NCI-H460 (cell line): ENCODE measurements around the gene C1QTNF6. TPM values are rescaled to one million over a fixed set of nuclear protein-coding genes. Genes with fewer than 3 reads are reported as not detected.
"Not testable (repeated sequence)": the region's sequence is repeated elsewhere in the genome, so short reads cannot be mapped to it uniquely, and the experiment has no call there.

Source experiments
- DNase-seq: peaks from one replicate; pipeline ENCODE4 v3.0.0-alpha.2; 2016; ENCODE audit warnings: low read depth; ENCODE audit errors: extremely low read depth
- total RNA-seq: library from RNA; depleted of rRNA; stranded (reverse); fragments of >200 nt; shearing (Covaris generic); gene quantifications from 2 replicates; pipeline ENCODE4 v1.2.3, GENCODE V29; 2014

The C1QTNF6 gene
- total RNA-seq, 1 experiment from 2014 or later = 2.7 TPM

- no peak for DNase-seq
Observed at GRCh38 chr22:37208401-37209139, 20.5 kb upstream of the C1QTNF6 start.

DNA sequence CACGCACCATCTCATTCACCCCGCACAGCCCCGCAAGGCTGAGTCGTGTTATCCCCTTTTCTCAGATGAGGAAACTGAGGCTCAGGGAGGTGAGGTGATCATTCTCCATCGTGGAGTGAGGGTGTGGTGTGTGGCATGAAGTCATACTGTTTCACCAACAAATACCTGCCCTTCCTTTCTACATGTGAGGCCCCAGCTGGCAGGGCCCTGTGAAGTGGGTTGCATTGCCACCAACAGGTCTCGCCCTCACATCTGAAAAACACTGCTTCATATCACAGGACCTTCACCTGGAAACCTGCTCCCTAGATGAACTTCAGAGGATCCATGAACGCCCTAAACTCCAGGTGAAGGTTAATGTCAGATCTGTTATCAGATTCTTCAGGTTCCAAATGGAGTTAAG lies 19.9 kb upstream of the C1QTNF6 start:
- no peak for DNase-seq

- DNase-seq = no peak
Observed at GRCh38 chr22:37206841-37207821, 19.1 kb upstream of the C1QTNF6 start.

DNA sequence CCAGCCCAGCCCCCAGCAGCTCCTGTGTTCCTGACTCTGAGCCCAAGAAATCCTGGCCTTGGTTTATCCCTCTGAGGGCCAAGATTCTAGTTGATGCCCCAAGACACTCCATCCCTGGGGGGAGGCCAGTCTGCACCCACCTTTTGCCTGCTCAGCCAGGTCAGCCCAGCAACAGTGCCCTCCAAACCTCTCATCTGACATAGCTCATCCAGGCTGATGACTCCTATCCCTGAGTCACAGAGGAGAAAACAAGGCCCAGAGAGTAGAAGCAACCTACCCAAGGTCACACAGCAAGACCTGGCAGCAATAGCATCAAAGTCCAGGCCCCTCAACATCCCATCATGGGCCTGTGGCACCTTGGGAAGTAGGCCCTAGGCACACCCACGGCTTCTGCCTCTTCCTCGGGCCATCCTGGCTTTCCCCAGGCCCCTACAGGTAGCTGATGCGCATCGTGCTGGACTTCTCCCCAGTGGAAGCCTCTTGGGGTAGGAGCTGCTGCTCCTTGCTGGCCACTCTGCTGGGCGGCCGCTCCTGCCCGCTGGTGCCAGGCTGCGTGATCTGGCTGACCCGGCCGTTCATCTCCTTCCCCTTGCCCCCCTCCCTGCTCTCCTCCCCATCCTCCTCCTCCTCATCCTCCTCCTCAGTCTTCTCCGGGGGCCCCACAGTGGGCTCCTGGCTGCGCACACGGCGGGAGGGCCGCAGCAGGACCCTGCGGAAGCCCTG lies 18.2 kb upstream of the C1QTNF6 start:
- no peak for DNase-seq

- DNase-seq = no peak
Observed at GRCh38 chr22:37205046-37205445, 17.0 kb upstream of the C1QTNF6 start.

DNA sequence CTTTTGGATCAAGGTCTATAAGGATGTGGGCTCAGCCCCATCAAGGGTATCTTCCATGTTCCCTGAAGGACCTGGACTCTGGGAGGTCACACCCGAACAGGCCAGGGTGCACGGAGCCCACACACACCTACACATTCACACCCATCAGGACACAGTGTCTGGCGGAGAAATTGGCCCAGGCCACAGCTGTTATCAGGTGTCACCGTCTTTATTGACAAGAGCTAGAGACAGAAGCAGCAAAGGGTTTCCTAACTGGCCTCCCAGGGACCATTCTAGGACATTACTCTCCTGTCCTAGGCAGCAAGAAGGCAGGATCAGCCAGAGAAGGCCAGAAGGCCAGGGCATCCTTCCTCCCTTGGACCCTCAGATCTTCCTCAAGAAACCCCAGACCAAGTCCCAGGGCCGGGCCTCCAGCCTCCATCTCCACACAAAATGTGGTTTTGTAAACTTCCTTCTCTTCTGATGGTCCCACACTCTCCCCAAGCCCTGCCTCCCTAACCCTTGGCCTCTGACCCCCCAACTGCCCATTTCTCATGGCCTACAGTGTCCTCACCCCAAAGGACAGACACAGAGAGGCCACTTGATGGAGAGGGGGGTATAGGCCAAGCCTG lies 16.1 kb upstream of the C1QTNF6 start:
- no peak for DNase-seq

DNA sequence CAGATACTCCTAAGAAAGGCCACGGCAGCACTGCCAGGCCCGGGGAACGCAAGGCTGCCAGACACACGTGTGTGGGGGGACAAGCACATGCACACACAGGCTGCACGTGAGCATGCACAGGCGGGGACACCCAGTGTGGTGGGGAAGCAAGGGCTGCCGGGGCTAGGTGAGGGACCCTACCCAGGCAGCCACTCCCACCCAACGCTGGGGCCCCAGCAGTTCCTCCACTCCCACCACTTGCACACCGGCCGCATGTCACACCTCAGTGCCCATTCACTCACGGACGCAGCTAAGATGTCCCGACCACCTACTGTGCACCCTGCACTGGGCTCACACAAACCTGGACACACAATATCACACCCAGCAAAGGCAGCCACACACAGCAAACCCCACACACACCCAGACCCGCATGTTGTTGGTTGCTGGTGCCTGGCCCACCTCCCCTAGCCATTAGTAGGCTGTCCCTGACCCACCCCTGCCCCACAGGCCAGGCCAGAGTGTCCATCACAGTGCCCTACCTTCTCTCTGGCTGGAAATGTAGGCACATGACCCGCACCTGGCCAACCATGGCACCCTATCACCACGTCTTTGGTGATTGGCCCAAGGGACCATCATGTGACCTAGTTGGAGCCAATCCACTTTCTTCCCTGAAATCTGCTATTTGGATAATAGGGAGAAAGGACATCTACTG lies 15.5 kb upstream of the C1QTNF6 start:
- DNase-seq = no peak

DNA sequence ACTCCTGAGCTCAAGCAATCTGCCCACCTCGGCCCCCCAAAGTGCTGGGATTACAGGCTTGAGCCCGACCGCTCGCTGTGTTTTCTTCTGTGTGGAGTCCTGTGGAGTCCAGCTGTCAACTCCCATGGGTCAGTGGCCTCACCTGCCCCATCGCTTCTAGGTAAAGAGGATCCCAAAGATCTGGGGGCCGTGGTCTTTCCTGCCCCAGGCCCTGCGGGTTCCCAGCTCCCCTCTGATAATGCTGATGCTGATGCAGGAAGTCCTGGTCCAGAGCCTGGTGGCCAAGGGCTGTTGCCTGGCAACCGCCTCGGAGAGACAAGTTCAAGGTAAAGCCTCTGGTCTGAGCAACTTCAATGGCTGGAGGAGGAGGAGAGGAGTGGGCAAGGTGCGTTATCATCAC lies 14.7 kb upstream of the C1QTNF6 start:
- DNase-seq = no peak

DNA sequence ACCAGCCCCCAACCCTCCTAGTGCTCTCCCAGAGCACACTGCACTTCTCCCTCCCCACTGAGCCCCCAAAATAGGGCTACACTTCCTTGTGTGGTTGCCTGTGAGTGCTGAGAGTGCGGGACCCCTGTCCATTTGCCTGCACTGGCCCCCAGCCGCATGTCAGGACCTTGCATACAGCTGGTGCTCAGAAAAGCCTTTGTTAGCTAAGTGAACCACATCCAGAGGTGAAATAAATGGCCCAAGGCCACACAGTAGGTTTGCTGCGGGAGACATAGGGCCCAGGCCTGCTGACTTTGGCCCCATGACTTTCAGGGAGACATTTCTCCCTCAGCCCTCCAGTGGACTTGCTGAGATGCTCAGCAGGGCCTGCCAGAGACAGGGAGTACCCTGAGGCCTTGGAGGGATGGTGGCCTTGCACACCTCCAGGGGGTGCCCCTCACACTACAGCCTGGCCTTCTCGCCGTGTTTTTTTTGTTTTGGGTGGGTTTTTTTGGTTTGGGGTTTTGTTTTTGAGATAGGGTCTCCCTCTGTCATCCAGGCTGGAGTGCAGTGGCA lies 14.0 kb upstream of the C1QTNF6 start:
- no peak for DNase-seq

GRCh38 chr22:37201443-37201820 lies 13.4 kb upstream of the C1QTNF6 start:
- DNase-seq = not testable (repeated sequence)

- DNase-seq = no peak
Observed at GRCh38 chr22:37199760-37200108, 11.7 kb upstream of the C1QTNF6 start.

GRCh38 chr22:37199103-37199759 lies 11.2 kb upstream of the C1QTNF6 start:
- DNase-seq = peak; percentile 94

DNA sequence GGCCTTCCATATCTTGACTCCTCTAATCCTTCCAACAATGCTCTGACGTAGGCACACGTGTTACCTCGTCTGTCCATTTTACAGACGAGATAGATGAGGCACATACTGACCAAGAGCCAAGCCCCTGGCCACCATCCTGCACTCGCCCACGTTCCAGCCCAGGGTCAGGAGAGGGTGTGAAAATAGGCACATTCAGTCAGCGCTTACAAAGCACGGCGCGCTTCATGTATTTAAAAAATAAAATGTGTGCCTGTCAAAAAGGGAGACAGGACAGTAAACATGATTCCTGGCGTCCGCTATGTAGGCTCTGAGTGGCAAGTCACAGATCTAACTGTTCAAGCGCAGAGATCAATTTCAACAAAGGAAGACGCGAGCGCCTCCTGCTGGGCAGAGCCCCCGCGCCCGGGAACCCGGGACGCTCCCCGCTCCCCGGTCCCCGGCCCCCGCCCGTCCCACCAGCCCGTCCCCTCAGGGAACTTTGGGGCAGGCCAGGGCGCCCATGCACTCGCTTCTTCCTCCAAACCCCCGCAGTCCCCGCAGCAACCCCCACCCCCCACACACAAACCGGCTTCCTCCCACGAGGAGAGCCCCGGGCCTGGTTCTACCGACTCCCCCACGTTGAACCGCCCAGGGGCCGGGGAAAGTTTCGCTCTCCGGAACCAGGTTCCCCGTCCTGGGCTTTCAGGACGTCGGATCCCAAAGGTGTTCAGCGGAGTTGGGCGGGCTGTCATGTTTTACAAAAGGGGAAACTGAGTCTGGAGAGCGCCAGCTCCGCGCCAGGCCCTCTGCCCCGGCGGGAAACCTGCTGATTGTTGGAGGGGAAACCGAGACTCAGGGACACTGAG lies 10.4 kb upstream of the C1QTNF6 start:
- peak; percentile 58 for DNase-seq

DNA sequence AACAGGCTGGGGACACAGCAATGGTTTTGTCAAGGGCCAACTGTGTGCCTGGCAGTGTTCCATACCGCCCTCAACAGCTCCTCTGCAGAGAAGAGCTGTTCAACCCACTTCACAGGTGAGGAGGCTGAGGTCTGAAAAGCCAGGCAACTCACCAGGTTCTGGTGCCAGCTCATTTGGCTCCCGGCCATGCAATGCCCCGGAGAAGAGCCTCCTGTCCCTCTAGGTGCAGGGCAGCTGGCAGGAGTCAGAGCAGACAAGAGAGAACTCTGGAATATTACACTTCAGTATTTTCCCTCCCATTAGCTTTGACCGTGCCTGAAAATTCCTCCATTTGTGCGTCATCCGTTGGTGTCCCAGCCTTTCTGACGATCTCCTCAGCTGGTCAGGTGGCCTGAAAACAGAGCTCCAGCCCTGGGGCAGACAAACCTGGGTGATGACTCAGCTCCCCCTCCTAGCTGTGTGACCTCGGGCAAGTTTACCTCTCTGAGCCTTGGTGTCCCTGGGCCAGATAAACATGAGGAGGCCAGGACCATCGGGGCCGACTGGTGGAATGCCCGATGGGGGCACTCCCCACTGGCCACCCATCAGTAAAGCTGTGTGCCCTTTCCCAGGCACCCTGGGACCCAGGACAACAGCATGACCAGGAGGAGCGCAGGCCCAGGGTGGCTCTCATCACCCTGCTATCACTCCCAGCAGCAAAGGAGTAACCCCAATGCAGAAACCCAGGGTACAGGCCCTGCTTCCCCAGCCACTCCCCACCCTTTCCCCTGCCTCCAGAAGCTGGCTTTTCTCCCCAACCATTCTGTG lies 9.6 kb upstream of the C1QTNF6 start:
- peak; percentile 47 for DNase-seq

GRCh38 chr22:37196539-37197450 lies 8.7 kb upstream of the C1QTNF6 start:
- DNase-seq = peak; percentile 62

GRCh38 chr22:37195921-37196320 lies 7.9 kb upstream of the C1QTNF6 start:
- no peak for DNase-seq

GRCh38 chr22:37194750-37195149 lies 6.7 kb upstream of the C1QTNF6 start:
- DNase-seq = no peak
